ENCODE measurements around the gene MISP. TPM values are rescaled to one million over a fixed set of nuclear protein-coding genes. Genes with fewer than 3 reads are reported as not detected.

Gene MISP
- total RNA-seq, 2 donors from 2014 or later, result 0.96 to 1.5 TPM

- Histone ChIP-seq H3K4me3 (no peak overlapping the region), H3K9me3 (no peaks in the 10 kb centered on the region), H3K27ac (peak overlapping the region in 1 of 2 donors; percentile 39), H3K36me3 (peaks cover 6% of the 10 kb centered on the region), H3K4me1 (peaks cover 0 to 49% of the 10 kb centered on the region in 2 donors), H3K27me3 (peaks cover 3 to 9% of the 10 kb centered on the region in 2 donors)
- no peak for DNase-seq (ENCODE audit: low spot score)
- TF ChIP-seq, protein P1, sequence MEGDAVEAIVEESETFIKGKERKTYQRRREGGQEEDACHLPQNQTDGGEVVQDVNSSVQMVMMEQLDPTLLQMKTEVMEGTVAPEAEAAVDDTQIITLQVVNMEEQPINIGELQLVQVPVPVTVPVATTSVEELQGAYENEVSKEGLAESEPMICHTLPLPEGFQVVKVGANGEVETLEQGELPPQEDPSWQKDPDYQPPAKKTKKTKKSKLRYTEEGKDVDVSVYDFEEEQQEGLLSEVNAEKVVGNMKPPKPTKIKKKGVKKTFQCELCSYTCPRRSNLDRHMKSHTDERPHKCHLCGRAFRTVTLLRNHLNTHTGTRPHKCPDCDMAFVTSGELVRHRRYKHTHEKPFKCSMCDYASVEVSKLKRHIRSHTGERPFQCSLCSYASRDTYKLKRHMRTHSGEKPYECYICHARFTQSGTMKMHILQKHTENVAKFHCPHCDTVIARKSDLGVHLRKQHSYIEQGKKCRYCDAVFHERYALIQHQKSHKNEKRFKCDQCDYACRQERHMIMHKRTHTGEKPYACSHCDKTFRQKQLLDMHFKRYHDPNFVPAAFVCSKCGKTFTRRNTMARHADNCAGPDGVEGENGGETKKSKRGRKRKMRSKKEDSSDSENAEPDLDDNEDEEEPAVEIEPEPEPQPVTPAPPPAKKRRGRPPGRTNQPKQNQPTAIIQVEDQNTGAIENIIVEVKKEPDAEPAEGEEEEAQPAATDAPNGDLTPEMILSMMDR (IDR thresholded peaks at IDR 0.05), result no peak
Measured at GRCh38 chr19:722553-723101, 28.3 kb upstream of the MISP start.

DNA sequence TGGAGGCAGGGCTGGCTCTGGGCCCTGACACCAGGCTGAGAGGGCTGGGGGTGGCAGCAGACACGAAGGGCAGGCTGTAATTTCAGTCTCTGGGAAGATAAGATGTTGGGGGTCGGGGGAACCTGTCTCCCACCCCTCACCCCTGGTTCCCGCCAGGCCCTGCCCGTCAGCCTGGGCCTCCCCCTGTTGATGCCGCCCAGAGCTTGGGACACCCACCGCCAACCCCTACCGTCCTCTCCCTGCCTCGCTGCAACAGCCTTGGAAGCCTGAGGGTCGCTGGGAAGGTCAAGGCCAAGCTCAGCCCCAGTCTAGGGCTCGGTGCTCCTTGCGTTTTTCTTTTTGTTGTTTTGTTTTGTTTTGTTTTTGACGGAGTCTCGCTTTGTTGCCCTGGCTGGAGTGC lies 27.7 kb upstream of the MISP start:
- no peak for DNase-seq (ENCODE audit: low spot score)
- Histone ChIP-seq H3K27me3 (peaks cover 3 to 9% of the 10 kb centered on the region in 2 donors), H3K9me3 (no peaks in the 10 kb centered on the region), H3K4me1 (peaks cover 0 to 53% of the 10 kb centered on the region in 2 donors), H3K27ac (peak overlapping the region in 1 of 2 donors; percentile 39), H3K4me3 (no peak overlapping the region), H3K36me3 (peaks cover 6% of the 10 kb centered on the region)
- TF ChIP-seq, protein P1 (IDR thresholded peaks at IDR 0.05), result no peak

GRCh38 chr19:723714-724113 lies 27.2 kb upstream of the MISP start:
- Histone ChIP-seq H3K36me3 (peaks cover 6% of the 10 kb centered on the region), H3K27me3 (peaks cover 3 to 9% of the 10 kb centered on the region in 2 donors), H3K9me3 (no peaks in the 10 kb centered on the region), H3K4me3 (no peak overlapping the region), H3K4me1 (peaks cover 0 to 51% of the 10 kb centered on the region in 2 donors), H3K27ac (no peak overlapping the region)
- no peak for DNase-seq (ENCODE audit: low spot score)
- TF ChIP-seq, protein P1 (IDR thresholded peaks at IDR 0.05), result no peak

DNA sequence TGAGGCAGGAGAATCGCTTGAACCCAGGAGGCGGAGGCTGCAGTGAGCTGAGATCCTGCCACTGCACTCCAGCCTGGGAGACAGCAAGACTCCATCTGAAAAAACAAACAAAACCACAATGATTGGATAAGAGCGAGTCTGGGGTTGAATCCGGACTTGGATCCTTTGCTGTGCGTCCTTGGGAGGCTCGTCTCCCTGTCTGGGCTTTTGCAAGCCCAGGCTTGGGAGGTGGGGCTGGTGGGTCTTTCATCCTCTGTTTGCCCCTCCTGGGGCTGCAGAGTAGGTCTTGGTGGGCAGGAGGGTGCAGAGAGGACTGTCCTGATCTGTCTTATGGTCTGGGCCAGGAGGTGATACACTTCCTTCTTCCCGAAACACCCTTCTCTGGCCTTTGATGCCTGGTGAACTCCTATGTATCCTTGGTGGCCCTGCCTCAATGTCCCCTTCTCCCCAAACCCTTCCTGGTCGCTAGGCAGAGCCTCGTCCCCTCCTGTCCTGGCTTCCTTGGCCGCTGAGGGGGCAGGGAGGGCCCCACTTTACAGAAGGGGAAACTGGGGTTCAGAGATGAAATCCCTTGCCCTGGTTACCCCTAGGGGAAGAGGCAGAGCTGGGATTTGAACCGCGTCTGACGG lies 25.3 kb upstream of the MISP start:
- TF ChIP-seq, protein P1 (IDR thresholded peaks at IDR 0.05), result no peak
- no peaks in the 10 kb centered on the region for H3K9me3 ChIP-seq
- H3K27ac ChIP-seq, result no peak overlapping the region
- peaks cover 6% of the 10 kb centered on the region for H3K36me3 ChIP-seq
- no peaks in the 10 kb centered on the region for H3K27me3 ChIP-seq
- peaks cover 0 to 43% of the 10 kb centered on the region in 2 donors for H3K4me1 ChIP-seq
- DNase-seq (ENCODE audit: low spot score), result no peak
- H3K4me3 ChIP-seq, result no peak overlapping the region

DNA sequence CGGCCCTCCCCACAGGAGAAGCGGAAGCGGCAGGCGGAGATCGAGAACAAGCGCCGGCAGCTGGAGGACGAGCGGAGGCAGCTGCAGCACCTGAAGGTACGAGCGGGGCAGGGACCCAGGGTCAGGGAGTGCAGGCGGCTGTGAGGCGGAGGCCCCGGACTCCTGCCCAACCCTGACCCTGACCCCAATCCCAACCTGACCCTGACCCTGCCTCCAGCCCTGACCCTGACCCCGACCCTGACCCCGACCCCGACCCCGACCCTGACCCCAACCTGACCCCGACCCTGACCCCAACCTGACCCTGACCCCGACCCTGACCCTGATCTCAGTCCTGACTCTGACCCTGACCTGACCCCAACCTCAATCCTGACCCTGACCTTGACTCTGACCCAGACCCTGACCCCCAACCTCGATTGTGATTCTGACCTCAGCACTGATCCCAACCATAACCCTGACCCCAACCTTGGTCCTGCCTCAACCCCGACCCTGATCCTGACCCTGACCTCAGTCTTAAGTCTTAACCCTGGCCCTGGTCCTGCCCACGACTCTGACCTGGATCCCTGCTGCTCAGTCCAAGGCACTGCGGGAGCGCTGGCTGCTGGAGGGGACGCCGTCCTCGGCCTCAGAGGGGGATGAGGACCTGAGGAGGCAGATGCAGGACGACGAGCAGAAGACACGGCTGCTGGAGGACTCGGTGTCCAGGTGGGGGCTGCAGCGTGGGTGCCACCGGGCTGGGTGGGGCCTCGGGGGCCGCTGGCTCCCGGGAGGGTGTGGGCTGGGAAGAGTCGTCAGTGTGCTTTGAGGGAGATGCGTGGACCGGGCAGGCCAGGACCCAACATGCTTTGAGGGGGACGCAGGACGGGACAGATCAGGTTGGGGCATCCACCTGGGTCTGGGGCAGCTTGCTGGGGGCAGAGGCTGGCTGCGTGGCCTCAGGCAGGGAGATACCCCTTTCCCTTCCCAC lies 23.6 kb upstream of the MISP start:
- TF ChIP-seq, protein P1 (IDR thresholded peaks at IDR 0.05), result no peak
- Histone ChIP-seq H3K9me3 (no peaks in the 10 kb centered on the region), H3K27ac (peak overlapping the region; percentile 59 to 73), H3K4me3 (no peak overlapping the region), H3K4me1 (peaks cover 0 to 33% of the 10 kb centered on the region in 2 donors), H3K27me3 (no peaks in the 10 kb centered on the region), H3K36me3 (peaks cover 6% of the 10 kb centered on the region)
- no peak for DNase-seq (ENCODE audit: low spot score)

Data from right atrium auricular region (tissue), 2 donors.